WTC11 (cell line): ENCODE measurements around the gene AKT2.

Source experiments
- CBFB ChIP-seq: sonication (generic); formaldehyde crosslinking; IDR thresholded peaks from 2 replicates; pipeline ENCODE4 v1.8.1; 2022; ENCODE audit warnings: mild to moderate bottlenecking, low read depth, missing genetic modification reagents
- ETV6 ChIP-seq: sonication (generic); formaldehyde crosslinking; IDR thresholded peaks from 2 replicates; pipeline ENCODE4 v1.8.1; 2022; ENCODE audit warnings: mild to moderate bottlenecking, missing genetic modification reagents
- FOXP1 ChIP-seq: sonication (generic); formaldehyde crosslinking; IDR thresholded peaks from 2 replicates; pipeline ENCODE4 v1.8.0; 2022; ENCODE audit warnings: missing genetic modification reagents, mild to moderate bottlenecking, moderate library complexity, borderline replicate concordance
- TP53 ChIP-seq: sonication (generic); formaldehyde crosslinking; IDR thresholded peaks from 2 replicates; pipeline ENCODE4 v1.8.1; 2023; ENCODE audit warnings: mild to moderate bottlenecking, missing genetic modification reagents
- TF ChIP-seq, protein P1 (sequence below): fragments of 200-600 bp; IDR thresholded peaks from 2 replicates; pipeline ENCODE4 v1.8.0; 2022; ENCODE audit warnings: antibody characterized with exemption
- TF ChIP-seq, protein P2 (sequence below): fragments of 250-450 bp; sonication (Bioruptor Pico); IDR thresholded peaks from 2 replicates; pipeline ENCODE4 v1.9.0; 2021; ENCODE audit warnings: mild to moderate bottlenecking, borderline replicate concordance
- TF ChIP-seq, protein P3 (sequence below): fragments of 250-450 bp; sonication (Bioruptor Pico); IDR thresholded peaks from 2 replicates; pipeline ENCODE4 v2.1.2; 2022; ENCODE audit warnings: mild to moderate bottlenecking, moderate library complexity
- TF ChIP-seq, protein P4 (sequence below): sonication (generic); formaldehyde crosslinking; IDR thresholded peaks from 2 replicates; pipeline ENCODE4 v1.8.0; 2022; ENCODE audit warnings: mild to moderate bottlenecking, missing genetic modification reagents

DNA sequence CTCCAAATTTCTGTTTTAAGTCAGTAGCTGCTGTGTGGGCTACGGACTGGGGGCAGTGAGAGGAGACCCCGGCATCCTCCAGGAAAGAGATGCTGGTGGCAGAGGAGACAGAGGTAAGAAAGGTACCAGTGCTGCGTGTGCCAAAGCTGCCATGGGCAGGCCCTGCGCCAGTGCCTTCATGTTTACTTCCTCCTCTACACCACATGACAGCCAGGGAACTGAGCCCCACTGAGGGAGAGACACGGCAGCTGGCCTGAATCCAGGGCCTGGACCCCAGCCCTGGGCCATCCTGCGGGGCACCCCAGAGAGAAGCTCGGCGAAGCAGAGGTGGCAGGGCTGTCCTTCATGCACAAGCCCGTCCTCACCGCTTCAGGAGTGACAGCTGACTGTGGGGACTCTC lies 35.9 kb downstream of the AKT2 start:
- TF ChIP-seq, protein P1, sequence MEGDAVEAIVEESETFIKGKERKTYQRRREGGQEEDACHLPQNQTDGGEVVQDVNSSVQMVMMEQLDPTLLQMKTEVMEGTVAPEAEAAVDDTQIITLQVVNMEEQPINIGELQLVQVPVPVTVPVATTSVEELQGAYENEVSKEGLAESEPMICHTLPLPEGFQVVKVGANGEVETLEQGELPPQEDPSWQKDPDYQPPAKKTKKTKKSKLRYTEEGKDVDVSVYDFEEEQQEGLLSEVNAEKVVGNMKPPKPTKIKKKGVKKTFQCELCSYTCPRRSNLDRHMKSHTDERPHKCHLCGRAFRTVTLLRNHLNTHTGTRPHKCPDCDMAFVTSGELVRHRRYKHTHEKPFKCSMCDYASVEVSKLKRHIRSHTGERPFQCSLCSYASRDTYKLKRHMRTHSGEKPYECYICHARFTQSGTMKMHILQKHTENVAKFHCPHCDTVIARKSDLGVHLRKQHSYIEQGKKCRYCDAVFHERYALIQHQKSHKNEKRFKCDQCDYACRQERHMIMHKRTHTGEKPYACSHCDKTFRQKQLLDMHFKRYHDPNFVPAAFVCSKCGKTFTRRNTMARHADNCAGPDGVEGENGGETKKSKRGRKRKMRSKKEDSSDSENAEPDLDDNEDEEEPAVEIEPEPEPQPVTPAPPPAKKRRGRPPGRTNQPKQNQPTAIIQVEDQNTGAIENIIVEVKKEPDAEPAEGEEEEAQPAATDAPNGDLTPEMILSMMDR, result no peak
- TF ChIP-seq TP53 (CRISPR knock-in tag) (no peak), ETV6 (CRISPR knock-in tag) (no peak), CBFB (CRISPR knock-in tag) (no peak), FOXP1 (no peak)
- TF ChIP-seq, protein P2, sequence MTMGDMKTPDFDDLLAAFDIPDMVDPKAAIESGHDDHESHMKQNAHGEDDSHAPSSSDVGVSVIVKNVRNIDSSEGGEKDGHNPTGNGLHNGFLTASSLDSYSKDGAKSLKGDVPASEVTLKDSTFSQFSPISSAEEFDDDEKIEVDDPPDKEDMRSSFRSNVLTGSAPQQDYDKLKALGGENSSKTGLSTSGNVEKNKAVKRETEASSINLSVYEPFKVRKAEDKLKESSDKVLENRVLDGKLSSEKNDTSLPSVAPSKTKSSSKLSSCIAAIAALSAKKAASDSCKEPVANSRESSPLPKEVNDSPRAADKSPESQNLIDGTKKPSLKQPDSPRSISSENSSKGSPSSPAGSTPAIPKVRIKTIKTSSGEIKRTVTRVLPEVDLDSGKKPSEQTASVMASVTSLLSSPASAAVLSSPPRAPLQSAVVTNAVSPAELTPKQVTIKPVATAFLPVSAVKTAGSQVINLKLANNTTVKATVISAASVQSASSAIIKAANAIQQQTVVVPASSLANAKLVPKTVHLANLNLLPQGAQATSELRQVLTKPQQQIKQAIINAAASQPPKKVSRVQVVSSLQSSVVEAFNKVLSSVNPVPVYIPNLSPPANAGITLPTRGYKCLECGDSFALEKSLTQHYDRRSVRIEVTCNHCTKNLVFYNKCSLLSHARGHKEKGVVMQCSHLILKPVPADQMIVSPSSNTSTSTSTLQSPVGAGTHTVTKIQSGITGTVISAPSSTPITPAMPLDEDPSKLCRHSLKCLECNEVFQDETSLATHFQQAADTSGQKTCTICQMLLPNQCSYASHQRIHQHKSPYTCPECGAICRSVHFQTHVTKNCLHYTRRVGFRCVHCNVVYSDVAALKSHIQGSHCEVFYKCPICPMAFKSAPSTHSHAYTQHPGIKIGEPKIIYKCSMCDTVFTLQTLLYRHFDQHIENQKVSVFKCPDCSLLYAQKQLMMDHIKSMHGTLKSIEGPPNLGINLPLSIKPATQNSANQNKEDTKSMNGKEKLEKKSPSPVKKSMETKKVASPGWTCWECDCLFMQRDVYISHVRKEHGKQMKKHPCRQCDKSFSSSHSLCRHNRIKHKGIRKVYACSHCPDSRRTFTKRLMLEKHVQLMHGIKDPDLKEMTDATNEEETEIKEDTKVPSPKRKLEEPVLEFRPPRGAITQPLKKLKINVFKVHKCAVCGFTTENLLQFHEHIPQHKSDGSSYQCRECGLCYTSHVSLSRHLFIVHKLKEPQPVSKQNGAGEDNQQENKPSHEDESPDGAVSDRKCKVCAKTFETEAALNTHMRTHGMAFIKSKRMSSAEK (CRISPR knock-in tag), result no peak
- TF ChIP-seq, protein P3, sequence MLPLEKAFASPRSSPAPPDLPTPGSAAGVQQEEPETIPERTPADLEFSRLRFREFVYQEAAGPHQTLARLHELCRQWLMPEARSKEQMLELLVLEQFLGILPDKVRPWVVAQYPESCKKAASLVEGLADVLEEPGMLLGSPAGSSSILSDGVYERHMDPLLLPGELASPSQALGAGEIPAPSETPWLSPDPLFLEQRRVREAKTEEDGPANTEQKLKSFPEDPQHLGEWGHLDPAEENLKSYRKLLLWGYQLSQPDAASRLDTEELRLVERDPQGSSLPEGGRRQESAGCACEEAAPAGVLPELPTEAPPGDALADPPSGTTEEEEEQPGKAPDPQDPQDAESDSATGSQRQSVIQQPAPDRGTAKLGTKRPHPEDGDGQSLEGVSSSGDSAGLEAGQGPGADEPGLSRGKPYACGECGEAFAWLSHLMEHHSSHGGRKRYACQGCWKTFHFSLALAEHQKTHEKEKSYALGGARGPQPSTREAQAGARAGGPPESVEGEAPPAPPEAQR, result no peak
- TF ChIP-seq, protein P4, sequence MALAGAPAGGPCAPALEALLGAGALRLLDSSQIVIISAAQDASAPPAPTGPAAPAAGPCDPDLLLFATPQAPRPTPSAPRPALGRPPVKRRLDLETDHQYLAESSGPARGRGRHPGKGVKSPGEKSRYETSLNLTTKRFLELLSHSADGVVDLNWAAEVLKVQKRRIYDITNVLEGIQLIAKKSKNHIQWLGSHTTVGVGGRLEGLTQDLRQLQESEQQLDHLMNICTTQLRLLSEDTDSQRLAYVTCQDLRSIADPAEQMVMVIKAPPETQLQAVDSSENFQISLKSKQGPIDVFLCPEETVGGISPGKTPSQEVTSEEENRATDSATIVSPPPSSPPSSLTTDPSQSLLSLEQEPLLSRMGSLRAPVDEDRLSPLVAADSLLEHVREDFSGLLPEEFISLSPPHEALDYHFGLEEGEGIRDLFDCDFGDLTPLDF, result no peak
